IPS-18a (cell line): ENCODE measurements around the gene NOL4.

ENCODE experiments used
- H3K27ac ChIP-seq: one replicate; pipeline ENCODE4 v1.5.1; 2013; ENCODE audit warnings: low read length
- H3K27me3 ChIP-seq: one replicate; pipeline ENCODE4 v1.6.1; 2013; ENCODE audit warnings: mild to moderate bottlenecking, low read length; ENCODE audit not compliant: control insufficient read depth, insufficient read depth
- H3K36me3 ChIP-seq: one replicate; pipeline ENCODE4 v1.6.1; 2013; ENCODE audit warnings: low read depth, low read length; ENCODE audit not compliant: control insufficient read depth
- H3K4me1 ChIP-seq: one replicate; pipeline ENCODE4 v1.6.1; 2013; ENCODE audit warnings: low read depth, low read length; ENCODE audit not compliant: control insufficient read depth
- H3K4me3 ChIP-seq: one replicate; pipeline ENCODE4 v1.5.1; 2013; ENCODE audit warnings: low read length
- H3K9ac ChIP-seq: one replicate; pipeline ENCODE4 v1.6.1; 2013; ENCODE audit warnings: mild to moderate bottlenecking, low read length, moderate library complexity
- H3K9me3 ChIP-seq: one replicate; pipeline ENCODE4 v1.6.1; 2013; ENCODE audit warnings: low read depth, low read length; ENCODE audit not compliant: control insufficient read depth

Gene NOL4

GRCh38 chr18:34222307-34223163 is 2.2 kb downstream of the NOL4 start:
- Histone ChIP-seq H3K9me3 (no peaks in the 10 kb centered on the region), H3K27ac (no peak overlapping the region), H3K36me3 (no peaks in the 10 kb centered on the region), H3K4me3 (peak overlapping the region; percentile 87), H3K4me1 (peaks cover 12% of the 10 kb centered on the region), H3K9ac (peak overlapping the region; percentile 58), H3K27me3 (peaks cover 53% of the 10 kb centered on the region)

DNA sequence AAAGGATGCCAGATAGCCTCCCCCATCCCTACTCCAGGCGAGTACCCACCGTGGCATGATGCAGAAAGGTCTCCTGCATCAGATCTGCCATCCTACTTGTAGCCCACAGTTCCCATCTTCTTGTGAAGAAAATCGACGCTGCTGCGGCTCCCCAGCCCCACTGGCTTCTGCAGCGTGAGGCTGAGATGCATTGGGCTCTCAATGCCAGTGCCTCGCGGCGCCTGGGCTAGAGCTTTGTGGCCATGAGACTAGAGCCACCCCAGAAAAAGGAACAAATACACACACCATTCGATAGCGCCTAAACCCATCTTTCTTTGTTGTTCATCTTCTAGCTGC is 2.8 kb downstream of the NOL4 start:
- Histone ChIP-seq H3K27ac (no peak overlapping the region), H3K4me1 (peaks cover 12% of the 10 kb centered on the region), H3K4me3 (peak overlapping the region; percentile 87), H3K27me3 (peaks cover 53% of the 10 kb centered on the region), H3K36me3 (no peaks in the 10 kb centered on the region), H3K9me3 (no peaks in the 10 kb centered on the region), H3K9ac (peak overlapping the region; percentile 58)

DNA sequence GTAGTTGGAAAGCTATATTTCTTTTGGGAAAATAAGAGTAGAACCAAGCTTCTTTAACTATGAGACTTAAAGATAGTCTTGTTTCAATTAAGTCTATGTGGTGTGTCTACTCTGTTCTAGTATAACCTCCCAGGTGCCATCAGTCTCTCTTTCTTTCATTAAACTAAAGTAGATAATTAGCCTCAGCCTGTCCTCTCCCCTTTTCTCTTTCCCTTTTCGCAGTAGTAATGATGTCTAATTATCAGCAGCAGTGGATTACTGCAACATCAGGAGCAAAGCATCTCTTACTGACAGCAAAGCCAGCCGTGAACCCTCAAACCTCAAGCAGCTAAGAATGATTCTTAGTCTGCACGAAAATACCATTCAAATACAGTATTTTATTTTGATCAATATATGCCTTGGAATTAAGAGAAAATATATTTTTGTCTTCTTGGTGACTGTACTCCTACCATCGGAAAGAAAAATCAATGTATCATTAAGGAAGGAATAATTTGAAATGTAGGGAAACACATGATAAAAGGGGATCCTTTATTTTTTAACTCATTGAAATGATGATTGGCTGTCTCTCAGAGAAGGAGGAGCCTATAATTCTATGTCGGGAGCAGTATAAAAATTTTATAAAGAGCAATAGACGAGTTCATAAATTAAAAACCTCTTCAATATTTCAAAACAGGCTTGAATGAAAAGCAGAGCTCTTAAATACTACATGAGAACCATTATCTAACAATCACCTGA is 4.5 kb downstream of the NOL4 start:
- H3K4me1 ChIP-seq = peaks cover 12% of the 10 kb centered on the region
- H3K27me3 ChIP-seq = peaks cover 53% of the 10 kb centered on the region
- no peak overlapping the region for H3K27ac ChIP-seq
- no peak overlapping the region for H3K9ac ChIP-seq
- H3K4me3 ChIP-seq = no peak overlapping the region
- H3K9me3 ChIP-seq = no peaks in the 10 kb centered on the region
- H3K36me3 ChIP-seq = no peaks in the 10 kb centered on the region

DNA sequence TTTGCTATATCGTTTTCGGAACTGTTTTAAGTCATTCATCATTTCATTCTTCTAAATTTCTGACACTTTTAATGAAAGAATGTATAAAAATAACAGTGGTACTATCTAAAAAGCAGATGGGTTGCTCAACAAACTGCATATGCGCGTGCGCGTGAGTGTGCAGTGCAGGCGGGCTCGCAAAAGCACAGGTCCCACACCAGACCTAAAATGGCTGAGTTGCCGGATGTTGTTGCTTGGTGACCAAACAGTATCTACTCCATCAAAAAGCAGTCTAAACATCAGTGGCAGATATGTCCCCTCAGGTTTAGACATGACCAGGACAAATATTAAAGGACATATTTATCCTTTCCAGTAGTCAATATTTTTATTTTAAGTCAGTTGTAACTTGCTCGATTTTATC is 5.1 kb downstream of the NOL4 start:
- no peak overlapping the region for H3K4me3 ChIP-seq
- H3K9me3 ChIP-seq = no peaks in the 10 kb centered on the region
- H3K27me3 ChIP-seq = peaks cover 53% of the 10 kb centered on the region
- H3K36me3 ChIP-seq = no peaks in the 10 kb centered on the region
- H3K9ac ChIP-seq = no peak overlapping the region
- peaks cover 12% of the 10 kb centered on the region for H3K4me1 ChIP-seq
- no peak overlapping the region for H3K27ac ChIP-seq

DNA sequence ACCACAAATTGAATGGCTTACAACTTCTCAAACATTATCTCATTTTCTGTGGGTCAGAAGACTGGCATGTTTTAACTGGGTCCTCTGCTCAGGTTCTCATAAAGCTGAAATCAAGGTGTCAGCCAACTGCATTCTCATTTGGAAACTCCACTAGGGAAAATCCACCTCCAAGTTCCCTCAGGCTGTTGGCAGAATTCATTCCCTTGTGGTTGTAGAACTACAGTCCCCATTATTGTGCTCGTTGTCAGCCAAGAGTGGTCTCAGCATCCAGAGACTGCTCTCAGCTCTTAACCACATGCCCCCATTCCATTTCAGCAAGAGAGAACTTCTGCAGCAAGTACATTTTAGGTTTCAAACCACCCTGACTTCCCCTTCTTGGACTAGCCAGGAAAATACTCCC is 12.2 kb downstream of the NOL4 start:
- no peaks in the 10 kb centered on the region for H3K27me3 ChIP-seq

DNA sequence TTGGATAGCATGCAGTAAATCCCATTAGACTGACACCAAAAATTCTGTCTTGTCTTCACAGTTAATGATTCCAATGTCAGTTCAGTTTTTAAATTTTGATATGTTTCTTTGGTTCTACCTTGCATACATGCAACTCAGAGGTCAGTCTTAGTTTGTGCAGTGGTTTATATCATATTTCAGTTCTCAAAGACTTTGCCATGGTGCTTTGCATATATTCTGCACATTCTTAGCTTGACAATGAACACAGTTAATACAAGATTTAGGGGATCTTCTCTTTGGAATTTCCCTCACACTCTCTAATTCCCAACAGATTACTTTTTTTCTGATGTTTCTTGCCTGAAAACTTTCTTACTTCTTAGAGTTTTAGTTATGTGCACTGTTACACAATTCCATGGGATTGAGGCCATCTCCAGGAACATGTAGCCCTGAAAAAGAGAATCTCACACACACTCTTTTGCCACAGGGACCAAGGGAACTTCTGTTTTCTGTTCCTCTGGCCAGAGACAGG is 17.3 kb downstream of the NOL4 start:
- no peaks in the 10 kb centered on the region for H3K9me3 ChIP-seq
- no peak overlapping the region for H3K9ac ChIP-seq

More for the DNA sequence above, 12.2 kb downstream of the NOL4 start:
- Histone ChIP-seq H3K9ac (no peak overlapping the region), H3K4me3 (no peak overlapping the region), H3K36me3 (no peaks in the 10 kb centered on the region), H3K4me1 (no peaks in the 10 kb centered on the region), H3K27ac (no peak overlapping the region), H3K9me3 (no peaks in the 10 kb centered on the region)

DNA sequence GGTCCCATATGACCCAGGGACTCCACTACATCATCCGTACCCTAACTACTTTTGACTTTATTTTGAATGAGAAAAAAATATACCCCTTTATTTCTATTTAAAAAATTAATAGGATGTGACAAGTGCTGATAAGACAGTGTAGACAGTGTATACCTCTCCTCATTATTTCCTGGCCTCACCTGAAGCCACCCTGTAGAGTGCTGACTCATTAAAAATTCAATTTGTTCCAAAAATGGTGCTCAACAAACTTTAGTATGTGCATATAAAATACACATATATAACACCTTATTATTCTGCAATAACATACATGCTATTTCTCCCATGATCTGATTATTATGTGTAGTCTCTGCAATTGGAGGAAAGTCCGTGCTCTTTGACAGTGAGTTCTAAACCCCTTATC is 20.8 kb downstream of the NOL4 start:
- no peaks in the 10 kb centered on the region for H3K4me1 ChIP-seq
- no peaks in the 10 kb centered on the region for H3K36me3 ChIP-seq
- no peaks in the 10 kb centered on the region for H3K9me3 ChIP-seq
- H3K27ac ChIP-seq = no peak overlapping the region
- H3K4me3 ChIP-seq = no peak overlapping the region
- no peaks in the 10 kb centered on the region for H3K27me3 ChIP-seq
- H3K9ac ChIP-seq = no peak overlapping the region

More for the DNA sequence above, 17.3 kb downstream of the NOL4 start:
- Histone ChIP-seq H3K27me3 (no peaks in the 10 kb centered on the region), H3K4me3 (no peak overlapping the region), H3K27ac (no peak overlapping the region), H3K36me3 (no peaks in the 10 kb centered on the region), H3K4me1 (no peaks in the 10 kb centered on the region)

GRCh38 chr18:34196256-34196655 is 28.5 kb downstream of the NOL4 start:
- no peaks in the 10 kb centered on the region for H3K36me3 ChIP-seq
- H3K9me3 ChIP-seq = no peaks in the 10 kb centered on the region
- no peaks in the 10 kb centered on the region for H3K27me3 ChIP-seq
- H3K4me1 ChIP-seq = no peaks in the 10 kb centered on the region
- H3K4me3 ChIP-seq = no peak overlapping the region
- H3K27ac ChIP-seq = no peak overlapping the region
- H3K9ac ChIP-seq = no peak overlapping the region

DNA sequence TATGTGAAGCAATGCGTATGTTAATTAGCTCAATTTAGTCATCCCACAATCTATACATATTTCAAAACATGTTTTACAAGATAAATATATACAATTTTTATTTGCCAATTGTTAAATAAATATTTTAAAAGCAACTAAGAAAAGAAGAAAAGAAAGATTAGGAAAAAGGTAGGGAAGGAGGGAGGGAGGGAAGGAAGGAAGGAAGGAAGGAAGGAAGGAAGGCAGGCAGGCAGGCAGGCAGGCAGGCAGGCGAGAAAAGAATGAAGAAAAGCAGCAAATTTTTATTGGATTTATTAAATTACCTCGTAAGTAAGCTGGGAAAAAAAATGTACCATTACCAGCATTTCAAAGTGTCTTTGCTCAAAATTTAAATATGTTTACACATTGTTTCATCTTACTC is 30.5 kb downstream of the NOL4 start:
- H3K9me3 ChIP-seq = no peaks in the 10 kb centered on the region
- H3K27ac ChIP-seq = no peak overlapping the region
- H3K4me1 ChIP-seq = no peaks in the 10 kb centered on the region
- no peaks in the 10 kb centered on the region for H3K27me3 ChIP-seq
- no peaks in the 10 kb centered on the region for H3K36me3 ChIP-seq
- no peak overlapping the region for H3K9ac ChIP-seq
- no peak overlapping the region for H3K4me3 ChIP-seq

- Histone ChIP-seq H3K4me1 (no peaks in the 10 kb centered on the region), H3K9me3 (no peaks in the 10 kb centered on the region), H3K27ac (no peak overlapping the region), H3K27me3 (no peaks in the 10 kb centered on the region), H3K36me3 (no peaks in the 10 kb centered on the region), H3K4me3 (no peak overlapping the region), H3K9ac (no peak overlapping the region)
Measured at GRCh38 chr18:34189656-34190435, 34.9 kb downstream of the NOL4 start.
